ENCODE data around the gene MTHFD2L. TPM values are rescaled to one million over a fixed set of nuclear protein-coding genes. Genes with fewer than 3 reads are reported as not detected.
A peak's percentile ranks its signal among the peaks of the same experiment; 100 is the strongest.

The MTHFD2L gene
- total RNA-seq, 1 experiment from 2014 or later = 4.4 TPM

DNA sequence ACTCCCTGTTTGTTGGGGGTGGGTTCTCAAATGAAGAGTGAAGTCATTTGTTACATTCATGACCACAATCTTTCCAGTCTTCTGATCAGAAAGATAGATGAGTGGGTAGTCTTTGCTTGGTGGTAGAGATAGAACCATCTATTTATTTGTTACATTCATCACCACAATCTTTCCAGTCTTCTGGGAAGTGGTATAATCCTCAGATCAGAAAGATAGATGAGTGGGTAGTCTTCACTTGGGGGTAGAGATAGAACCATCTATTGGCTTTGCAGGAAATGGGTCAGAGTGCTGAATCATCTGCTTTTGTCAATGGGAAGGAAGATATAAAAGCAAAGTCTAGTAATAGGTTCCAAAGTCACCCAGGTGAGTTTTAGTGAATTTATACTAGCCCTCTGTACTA lies 86.1 kb downstream of the MTHFD2L start:
- DNase-seq (ENCODE audit: low read depth) = no peak

DNA sequence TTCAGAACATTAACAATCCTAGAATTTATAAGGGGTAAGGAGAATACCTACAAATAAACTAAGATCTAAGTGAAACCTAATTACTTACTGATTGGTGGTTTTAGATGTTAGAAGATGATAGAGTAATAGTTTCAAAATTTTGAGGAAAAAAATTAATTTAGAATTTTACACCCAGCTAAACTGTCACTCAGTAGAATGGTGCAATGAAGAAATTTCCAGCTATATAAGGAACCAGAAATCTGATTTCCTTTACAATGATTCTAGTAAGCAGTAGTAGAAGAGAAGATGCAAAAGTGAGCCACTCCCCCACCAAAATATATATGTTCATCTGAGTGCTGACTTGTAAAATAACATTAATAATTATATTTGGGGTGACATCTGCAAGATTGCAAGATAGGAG lies 95.0 kb downstream of the MTHFD2L start:
- DNase-seq (ENCODE audit: low read depth) = no peak

DNA sequence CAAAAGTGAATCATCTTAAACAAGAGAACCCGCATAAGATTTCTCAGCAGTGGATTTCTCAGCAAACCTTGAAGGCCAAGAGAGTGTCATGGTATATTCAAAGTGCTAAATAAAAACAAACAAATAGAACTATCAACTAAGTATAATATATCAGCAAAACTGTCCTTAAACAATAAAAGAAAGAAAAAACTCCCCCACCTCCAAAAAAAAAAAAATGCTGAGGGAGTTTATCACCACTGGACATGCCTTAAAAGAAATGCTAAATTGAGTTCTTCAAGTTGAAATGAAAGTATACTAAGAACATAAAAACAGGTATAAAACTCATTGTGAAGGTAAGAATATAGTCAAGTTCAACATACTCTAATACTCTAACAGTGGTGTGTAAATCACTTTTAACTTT lies 96.5 kb downstream of the MTHFD2L start:
- DNase-seq (ENCODE audit: low read depth) = no peak

DNA sequence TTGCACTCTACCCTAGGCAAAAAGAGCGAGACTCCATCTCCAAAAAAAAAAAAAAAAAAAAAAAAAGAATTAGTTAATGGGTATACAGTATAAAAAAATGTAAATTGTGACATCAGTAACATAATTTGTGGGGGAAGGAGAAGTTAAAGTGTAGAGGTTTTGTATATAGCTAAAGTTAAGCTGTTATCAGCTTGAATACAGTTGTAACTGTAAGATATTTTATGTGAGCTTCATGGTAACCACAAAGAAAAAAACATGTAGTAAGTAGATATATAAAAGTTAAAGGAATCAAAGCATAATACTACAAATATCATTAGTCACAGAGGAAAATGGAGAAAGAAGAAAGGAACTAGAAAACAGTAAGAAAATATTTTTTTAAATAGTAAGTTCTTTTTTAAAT lies 97.2 kb downstream of the MTHFD2L start:
- DNase-seq (ENCODE audit: low read depth) = no peak

DNA sequence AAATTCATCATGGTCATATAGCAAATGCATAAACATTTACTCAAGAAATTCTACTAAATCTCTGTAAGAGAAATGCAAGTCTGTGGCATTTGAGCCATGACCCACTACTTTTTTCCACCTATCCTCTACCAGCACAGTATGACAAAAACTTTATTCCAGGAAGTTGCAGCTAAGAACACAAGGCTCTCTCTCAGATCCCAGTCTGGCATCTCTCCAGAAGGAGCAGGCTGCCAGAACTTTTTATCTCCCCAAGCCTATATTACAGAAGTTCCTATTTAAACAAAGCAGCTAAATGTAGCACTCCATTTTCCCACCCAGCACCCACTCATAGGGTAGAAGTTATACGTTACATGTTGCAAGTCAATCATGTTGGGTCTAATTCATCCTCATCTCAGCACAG lies 101.0 kb downstream of the MTHFD2L start:
- DNase-seq (ENCODE audit: low read depth) = peak; percentile 6

DNA sequence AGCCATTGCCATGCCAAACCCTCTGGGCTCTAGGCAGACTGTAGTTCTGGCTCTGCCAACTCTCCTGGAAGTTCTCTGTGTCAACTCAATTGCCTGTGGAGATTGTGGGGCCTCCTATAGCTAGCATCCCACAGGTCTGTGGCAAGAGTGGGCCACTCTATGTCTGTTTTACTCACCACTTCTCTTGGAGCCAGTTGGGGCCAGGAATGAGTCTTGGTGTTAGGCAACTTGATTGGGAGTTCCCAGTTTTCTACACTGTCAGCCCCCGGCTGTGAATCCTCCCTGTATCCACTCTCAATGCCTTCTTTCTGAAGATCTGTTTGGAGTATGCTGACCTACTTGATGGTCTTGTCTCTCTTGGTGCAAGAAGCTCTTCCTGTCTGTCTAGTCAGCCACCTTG lies 102.1 kb downstream of the MTHFD2L start:
- no peak for DNase-seq (ENCODE audit: low read depth)

DNA sequence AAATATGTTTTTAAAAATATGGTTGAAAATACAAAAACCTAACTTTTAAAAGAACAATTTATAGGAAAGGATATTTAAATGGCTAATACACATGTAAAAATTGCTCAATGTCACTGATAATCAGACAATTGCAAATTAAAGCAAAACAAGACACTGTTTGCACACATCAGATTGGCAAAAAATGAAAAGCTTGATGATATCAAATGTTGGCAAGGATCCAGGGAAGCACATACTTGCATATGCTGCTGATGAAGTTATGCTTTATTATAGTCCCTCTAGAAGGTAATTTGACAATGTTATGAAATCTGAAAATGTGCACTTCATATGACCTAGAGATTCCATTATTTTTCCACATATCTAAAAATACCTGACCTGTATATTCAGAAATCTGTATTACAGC lies 104.6 kb downstream of the MTHFD2L start:
- no peak for DNase-seq (ENCODE audit: low read depth)

DNA sequence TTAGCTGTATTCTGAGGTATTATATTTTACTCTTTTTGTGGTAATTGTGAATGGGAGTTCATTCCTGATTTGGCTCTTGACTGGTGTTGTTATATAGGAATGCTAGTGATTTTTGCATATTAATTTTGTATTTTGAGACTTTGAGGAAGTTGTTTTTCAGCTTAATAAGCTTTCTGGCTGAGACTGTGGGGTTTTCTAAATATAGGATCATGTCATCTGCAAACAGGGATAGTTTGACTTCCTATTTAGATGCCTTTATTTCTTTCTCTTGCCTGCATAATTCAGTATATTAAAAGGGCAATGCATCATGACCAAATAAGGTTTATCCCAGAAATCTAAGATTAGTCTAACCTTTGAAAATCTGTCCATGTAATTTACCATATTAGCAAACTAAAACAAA lies 105.6 kb downstream of the MTHFD2L start:
- DNase-seq (ENCODE audit: low read depth) = no peak

DNA sequence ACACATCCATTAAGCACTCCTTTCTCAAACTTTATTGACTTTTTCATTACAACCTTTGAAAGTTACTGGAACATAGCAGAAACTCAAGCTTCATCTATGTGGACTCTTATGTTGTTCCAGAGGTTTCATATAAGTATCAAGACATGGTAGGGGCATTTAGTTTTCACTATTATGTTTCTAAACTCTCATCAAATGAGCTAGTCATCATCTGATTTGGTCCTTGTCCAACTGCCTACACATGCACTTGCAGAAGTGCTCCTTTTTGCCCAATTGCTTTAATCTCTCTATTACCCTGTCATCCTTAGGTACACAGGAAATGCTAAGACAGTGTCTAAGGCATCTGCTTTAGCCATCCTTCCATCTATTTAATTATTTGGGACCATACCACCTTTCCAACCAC lies 108.2 kb downstream of the MTHFD2L start:
- DNase-seq (ENCODE audit: low read depth) = peak; percentile 7

DNA sequence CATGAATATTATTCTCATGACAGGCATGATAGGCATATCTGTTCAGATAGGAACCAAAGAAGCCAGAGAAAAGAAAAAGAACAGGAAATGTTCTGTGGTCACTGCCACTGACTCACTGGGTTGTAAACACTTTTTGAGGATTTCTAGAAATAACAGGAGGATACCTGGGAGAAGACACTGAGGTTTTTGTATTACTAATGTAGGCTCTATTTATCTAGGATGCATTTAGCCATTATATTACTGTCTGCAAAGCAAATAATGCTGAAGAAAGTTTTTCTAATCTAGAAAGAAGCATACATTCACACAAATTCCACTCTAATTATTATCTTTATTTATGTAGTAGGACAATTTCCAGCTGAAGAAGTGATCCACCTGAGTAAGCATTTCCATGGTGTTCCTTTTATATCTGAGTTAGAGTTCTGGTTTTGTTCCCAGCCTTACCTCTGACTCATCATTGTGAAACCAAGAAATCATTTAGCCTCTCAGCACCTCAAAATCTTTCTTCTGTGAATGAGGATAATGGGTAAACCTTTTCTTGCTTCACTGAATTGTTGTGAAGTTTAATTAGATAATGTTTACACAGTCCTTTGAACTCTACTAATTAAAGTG lies 110.2 kb downstream of the MTHFD2L start:
- peak; percentile 84 for DNase-seq (ENCODE audit: low read depth)

DNA sequence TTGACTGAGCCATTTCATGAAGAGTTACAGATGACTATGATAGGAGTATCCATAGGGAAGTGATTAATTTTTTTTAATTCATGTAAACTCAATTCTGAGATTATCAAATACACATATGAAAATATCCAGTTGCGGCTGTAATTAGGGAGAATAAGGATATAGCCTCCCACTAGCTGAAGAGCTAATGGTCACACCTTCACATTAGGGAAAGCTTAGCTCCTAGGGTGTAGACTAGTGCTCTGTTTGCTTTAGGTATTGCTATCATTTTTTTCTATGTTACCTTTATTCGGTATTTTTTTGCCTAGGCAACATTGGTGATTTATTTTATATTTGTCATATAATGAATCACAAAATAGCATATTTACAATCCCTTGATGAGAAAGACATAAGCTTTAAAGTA lies 110.7 kb downstream of the MTHFD2L start:
- DNase-seq (ENCODE audit: low read depth) = no peak

DNA sequence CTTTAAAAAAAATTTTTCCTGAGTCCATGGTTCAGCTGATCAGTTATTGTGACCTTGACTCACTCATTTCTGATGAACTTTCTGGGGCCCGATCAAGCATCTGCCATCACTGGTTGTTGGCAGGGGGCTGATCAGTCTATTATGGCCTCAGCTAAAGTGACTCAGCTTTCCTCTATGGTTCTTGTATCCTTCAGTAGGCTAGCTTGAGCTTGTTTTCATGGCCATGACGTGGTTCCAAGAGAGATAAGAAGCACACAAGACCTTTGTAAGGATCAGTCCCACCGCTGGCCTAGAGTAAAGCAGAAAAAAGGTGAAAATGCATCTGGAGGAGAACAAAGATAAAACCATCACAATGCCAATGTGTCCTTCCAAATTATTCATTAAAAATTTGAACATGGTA lies 120.6 kb downstream of the MTHFD2L start:
- DNase-seq (ENCODE audit: low read depth) = no peak

DNA sequence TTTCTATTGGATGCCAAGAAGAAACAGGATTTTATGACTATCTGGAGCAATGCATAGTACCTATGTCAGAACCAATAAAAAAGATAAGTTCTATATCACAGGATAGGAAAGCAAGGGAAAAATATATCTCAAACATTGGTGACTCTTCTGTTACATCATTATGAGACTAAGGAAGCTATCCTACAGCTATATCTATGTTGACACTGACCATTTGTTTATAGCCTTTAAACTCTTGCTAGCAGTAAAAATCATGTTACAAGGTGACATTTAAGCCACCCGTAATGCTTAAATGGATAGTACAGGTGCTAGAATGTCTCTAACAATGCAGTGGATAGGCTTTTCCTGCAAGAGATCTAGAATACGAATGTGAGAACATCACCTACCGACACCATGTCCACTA lies 121.8 kb downstream of the MTHFD2L start:
- no peak for DNase-seq (ENCODE audit: low read depth)

DNA sequence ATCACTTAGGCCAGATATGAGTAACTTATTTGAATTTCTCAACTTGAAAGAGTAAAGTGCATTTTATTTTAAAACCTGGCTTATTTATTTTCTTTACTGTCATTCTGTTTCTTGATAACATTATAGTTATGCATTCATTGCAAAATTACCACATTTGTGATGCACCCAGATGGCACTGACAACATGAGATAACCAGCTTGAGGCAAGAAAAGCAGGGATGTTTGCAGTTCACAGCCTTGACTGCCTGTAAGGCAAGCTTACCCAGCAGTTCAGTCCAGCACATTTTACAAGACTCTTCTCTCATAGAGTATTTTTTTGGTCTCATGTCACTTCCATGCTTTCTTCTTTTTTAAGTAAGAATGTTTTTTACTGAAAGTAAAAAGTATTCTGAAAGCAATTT lies 125.0 kb downstream of the MTHFD2L start:
- peak; percentile 12 for DNase-seq (ENCODE audit: low read depth)

DNA sequence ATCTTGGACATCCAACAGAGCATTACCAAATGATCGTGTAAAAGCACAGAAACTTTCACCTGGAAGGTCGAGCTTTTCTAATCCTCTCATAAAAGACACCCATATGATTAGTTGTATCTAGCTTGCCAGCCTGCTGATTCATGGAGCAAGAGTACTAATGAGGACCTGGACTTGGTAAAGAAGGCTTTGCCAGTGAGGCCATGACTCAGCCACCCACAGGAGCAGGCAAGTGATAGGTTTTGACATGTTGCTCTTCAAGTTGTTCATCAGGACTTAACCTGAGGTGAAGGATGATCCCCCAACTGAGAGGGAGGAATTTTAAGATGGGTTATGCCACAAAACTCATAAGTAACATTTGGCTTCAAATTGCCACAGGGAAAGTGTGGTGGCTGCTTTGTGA lies 125.7 kb downstream of the MTHFD2L start:
- DNase-seq (ENCODE audit: low read depth) = peak; percentile 94

DNA sequence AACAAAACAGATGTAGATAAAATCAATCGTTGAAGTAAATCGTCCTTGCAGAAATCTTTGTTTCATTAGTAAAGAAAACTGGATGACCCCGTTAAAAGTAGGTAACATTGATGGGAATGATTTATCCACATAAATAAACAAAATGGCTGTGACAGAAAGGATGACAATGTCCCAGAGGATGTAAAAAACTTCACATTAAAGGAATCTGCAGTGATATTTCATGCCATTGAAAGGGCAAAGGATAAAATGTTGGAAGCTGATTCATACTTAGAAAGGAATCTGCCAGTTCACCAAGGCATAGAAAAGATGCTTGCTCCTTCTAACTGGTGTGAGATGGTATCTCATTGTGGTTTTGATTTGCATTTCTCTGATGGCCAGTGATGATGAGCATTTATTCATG lies 126.1 kb downstream of the MTHFD2L start:
- peak; percentile 93 for DNase-seq (ENCODE audit: low read depth)

DNA sequence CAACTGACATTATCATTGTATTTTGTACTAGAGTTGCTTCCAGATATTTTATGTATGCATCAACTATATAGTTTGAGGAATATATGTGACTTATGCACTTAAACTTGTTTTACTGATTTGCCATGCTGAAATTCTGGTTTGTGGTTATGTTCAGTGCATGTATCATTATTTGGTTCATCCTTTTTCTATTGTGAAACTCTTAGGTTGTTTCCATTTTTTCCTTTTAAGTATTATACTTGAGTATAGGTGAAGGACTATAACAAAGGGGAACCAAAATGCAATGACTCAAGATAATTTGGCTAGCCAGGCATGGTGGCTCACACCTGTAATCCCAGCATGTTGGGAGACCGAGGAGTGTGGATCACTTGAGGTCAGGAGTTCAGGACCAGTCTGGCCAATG lies 129.2 kb downstream of the MTHFD2L start:
- no peak for DNase-seq (ENCODE audit: low read depth)

DNA sequence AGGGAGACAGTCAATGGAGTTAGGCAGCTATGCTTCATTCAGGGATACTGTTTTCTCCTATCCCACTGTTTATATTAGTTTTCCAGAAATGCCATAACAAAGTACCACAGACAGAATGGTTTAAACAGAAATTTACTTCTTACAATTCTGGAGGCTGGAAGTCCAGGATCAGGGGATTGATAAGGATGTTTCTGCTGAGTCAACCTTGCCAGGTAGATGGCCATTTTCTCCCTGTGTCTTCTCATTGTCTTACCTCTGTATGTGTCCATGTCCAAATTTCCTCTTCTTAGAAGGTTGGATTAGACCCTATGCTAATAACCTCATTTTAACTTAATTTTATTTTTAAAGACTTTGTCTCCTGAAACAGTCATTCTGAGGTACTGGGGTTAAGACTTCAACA lies 129.9 kb downstream of the MTHFD2L start:
- DNase-seq (ENCODE audit: low read depth) = no peak

DNA sequence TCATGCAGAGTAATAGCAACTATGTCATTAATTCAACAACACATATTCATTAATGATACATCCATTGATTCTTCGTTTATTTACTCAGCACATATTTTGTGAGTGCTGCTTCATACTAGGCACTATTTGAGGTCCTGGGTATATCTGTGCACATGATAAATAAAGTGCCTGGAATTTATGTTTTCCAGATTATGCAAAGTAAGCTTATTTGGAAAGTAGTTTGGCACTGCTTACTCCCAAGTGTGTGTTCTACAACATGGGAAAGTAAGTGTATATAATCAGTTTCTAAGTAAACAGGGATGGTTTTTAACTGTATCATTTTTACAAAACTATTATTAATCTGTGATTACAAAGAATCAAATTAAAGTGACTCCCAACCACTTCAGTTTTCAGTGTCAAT lies 133.6 kb downstream of the MTHFD2L start:
- DNase-seq (ENCODE audit: low read depth) = no peak

DNA sequence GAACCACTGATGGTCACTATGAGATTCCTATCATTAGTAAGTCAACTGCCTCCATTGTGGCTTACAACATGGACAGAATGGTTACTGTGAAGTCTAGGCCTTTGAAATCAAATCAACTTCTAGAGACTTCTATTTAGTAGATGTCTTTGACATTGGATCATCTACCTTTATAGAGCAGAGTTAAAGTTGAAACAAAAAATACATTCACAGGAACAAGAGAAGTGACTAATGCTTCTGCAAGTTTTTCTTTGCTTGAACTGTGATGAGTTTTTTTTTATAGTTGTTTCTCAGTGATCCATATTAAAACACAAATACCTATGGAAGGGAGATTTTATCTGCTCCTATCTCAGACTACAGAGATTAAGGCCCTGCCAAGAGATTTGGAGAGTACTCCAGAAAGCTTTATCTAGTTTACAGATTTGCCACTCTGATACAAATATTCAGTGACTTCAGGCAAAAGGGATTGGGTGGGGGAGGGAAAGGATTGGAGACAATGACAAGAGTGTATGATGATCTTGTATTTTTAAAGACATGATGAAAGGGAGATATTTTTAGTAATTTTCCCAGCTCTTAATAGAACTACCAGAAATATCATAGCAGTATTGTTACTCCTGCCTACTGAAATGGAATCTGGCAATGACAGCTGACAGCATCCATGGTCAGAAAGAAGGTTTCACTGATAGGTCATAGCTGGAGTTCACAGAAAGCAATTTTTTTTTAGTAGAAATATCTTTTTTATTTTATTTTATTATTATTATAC lies 134.4 kb downstream of the MTHFD2L start:
- DNase-seq (ENCODE audit: low read depth) = peak; percentile 22

DNA sequence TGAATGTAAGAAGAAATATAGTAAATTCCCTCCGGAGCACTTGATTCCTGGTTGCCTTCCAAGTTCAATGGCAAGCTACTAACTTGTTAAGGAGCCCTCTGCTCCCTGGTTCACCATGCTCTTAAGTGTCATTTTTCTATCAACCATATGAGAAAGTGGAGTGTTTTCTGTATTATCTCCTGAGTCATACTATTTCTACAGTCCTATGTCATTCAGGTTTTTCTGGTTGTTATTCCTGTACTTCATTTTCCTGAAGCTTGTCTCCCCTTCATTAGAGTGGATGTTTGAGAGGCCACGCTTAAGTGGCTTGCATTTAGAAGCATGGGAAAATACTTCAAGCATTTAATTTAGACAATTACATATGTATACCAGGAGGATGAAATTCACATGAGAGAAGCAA lies 135.6 kb downstream of the MTHFD2L start:
- DNase-seq (ENCODE audit: low read depth) = no peak

DNA sequence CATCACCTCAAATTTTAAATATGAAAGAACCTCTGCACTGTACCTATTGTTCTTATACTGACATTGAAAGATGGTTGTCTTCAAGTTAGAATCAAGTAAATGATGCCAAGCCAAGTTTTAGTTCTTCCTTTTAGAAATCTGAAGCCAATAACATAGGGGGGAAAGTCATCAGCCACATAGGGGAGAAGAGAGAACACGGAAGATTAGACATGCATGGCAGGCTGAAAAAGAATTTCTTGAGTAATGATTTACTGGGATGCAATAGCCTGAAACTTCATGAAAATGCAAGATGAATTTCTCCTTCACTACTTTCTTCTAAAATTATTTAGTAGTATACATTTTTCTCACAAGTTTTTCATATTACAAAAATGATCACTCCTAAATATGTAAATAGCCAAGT lies 136.8 kb downstream of the MTHFD2L start:
- no peak for DNase-seq (ENCODE audit: low read depth)

DNA sequence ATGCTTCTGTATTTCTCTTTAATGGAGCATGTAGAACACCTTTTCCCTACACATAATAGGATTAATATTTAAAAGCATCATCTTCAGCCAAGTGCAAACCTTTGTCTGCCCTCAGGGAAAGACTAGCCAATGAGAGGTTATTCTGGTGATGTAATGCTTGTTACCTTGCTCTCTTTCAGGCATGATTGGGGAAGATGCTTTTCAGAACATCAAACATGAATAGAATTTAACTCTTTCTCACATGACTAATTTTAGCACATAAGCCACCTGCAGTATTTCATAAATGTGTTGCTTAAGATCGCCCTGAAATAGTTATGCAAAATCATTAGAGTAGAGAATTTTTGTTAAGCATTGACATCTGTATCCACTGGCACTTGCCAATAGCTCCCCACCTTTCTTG lies 139.6 kb downstream of the MTHFD2L start:
- no peak for DNase-seq (ENCODE audit: low read depth)

DNA sequence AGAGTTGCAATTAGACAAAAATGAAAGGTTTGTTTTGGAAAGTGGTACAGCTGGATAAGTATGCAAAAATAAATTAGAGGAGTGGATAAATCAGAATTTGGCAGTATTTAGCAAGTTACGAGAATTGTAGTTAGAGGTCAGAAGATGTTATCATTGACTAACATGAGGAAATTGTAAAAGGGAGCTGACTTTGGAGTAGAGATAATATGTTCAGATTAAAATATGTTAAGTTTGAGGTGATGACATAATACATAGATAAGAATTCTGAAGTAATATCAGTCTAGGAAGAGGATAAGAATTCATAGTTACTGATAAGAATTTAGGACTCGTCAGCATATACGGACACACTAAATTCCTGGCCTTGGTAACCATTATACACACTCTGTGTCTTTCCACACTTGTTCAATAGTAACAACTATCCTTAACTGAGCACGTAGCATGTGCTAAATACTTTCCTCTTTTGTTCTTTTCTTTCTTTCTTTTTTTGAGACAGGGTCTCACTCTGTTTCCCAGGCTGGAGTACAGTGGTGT lies 146.2 kb downstream of the MTHFD2L start:
- no peak for DNase-seq (ENCODE audit: low read depth)

All from M059J (cell line).